Activated effector memory CD4-positive, alpha-beta T cell treated with Interleukin-2 at 50 U/mL for 16 hours (primary cell): Measurements from ENCODE around the gene RPS15.
A peak's percentile ranks its signal among the peaks of the same experiment; 100 is the strongest.
"Not testable (repeated sequence)": the region's sequence is repeated elsewhere in the genome, so short reads cannot be mapped to it uniquely, and the experiment has no call there.

ENCODE experiments used
- DNase-seq: peaks from one replicate; pipeline ENCODE4 v3.0.0-alpha.2; 2020

Gene RPS15

DNA sequence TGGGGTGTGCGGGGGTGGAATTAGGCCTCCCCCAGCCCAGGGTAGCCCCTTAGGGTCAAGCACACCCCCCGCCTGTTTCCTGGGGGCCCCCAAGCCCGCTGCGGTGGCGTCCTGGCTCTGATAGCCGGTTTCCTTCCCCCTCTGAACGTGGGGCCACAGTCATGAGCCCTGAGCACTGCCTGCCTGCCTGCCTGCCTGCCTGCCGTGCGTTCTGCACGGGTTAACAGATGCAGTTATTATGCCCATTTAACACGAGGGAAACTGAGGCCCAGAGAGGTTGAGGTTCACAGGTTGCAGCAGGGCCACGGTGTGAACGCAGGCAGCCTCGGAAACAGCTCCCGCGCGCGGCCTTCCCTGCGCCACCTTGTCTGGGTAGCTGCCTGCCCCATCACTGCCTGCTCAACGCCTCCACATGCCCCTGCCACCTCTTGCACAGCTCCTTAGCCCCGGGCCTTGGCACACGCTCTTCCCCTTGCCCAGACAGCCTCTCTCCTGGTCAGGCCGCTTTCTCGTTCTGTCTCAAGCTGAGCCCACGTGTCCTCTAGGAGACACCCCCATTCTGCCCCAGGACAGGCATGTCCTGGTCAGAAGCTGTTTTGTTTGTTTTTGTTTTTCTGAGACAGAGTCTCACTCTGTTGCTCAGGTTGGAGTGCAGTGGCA, 35.7 kb upstream of the RPS15 start:
- DNase-seq: no peak

DNA sequence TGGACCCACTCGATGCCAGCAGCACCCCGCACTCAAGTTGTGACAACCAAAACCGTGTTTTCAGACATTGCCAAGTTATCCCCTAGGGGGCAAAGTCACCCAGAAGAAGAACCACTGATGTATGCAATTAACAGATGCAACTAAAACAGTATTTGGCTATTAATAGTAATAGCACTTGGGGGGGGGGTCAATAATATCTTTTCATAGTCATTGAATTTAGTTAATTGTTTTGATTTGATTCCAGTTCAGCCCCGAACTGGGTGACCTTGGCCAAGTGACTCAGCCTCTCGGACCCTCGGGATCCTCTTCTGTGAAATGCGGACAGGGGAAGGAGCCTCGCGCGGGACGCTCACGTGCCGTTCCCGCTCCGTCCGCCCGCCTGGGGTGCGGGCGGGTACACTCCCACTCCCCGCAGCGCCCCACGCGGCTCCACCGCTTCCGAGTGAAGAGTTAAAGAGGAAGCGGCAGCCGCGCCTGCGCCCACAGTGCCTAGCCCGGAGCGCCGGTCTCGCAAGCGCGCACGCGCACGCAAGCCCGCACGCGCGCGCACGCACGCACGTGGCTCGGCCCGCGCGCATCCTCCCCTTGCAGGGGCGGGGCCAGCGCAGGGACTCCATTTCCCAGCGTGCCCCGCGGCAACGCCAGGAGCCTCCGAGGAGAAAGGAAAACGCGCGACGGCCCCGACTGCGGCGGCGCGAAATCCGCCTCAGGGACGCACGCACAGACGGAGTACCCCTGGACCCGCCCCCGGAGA, 31.2 kb upstream of the RPS15 start:
- peak; percentile 100 for DNase-seq

DNA sequence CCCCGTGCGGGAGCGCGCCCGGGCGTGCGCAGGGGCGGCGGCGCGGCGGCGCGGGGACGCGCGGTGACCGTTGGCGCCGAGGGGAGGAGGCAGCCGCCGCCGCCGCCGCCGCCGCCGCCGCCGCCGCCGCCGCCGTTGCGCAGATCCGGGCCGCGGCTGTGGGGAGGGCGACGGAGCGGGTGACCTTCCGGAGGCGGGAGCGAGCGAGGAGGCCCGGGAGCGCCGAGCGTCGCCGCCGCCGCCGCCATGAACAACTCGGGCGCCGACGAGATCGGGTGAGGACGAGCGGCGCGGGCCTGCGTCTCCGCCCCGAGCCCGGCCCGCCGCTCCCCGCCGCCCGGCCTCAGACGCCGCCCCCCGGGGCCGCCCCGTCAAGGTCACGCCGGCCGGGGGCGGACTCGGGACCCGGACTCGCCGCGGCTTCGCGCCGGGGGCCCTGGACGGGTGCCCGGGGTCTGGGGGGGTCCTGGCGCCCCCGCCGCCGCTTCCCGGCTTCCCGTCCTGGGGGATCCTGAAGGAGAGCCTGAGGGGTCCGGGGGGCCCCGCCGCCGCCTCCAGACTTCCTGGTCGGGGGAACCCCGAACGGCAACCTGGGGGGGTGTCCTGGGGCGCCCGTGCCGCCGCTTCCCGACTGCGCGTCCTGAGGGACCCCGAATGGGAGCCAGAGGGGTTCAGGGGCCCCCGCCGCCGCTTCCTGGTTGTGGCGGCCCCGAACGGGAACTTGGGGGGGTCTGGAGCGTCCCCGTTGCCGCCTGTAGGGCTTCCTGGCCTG, 30.5 kb upstream of the RPS15 start, which contains the start of gene DAZAP1:
Gene DAZAP1 (plus strand): TSS at position 59 of the 772 bp plus-strand sequence. CDS start 188 bp downstream, at position 247.
- no peak for DNase-seq

DNA sequence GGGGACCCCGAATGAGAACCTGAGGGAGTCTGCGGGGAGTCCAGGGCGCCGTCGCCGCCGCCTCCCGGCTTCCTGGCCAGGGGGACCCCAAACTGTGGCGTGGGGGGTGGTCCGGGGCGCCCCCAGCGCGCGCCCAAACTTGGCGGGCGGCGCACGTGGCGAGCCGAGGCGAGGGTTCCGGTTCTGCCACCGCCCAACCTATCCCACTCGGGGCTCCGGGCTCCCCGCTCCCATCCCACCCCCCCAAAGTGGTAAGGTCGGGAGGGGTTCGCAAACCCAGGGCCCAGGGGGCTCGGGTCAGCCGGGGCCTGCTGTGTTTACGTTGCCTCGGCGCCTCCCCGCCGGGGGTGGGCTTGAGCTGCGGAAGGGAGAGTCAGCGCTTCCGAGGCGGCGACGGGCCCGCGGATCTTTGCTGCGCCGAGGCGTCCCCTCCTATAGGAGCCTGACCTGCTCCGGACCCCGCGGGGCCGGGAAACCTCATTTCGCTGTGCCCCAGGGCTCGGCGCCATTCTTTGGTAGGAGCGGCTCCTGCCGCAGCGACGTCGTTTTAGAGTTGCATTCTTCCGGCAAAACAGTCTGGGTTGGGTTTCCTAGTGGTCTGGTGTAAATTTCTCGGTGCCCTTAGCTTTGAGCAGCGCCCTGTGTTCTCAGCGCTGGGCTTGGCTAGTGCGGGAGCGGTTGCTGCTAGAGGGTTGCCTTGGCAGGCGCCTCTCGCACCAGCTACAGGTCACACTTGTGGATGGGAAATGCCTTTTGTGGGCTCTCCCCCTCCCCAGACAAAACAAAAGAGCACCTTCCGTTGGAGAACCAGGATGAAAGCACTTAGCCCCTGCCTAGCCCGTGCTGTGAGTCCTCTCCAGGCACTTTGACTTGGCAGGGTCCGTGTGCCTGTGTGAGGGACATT, 29.6 kb upstream of the RPS15 start:
- DNase-seq: peak; percentile 50

DNA sequence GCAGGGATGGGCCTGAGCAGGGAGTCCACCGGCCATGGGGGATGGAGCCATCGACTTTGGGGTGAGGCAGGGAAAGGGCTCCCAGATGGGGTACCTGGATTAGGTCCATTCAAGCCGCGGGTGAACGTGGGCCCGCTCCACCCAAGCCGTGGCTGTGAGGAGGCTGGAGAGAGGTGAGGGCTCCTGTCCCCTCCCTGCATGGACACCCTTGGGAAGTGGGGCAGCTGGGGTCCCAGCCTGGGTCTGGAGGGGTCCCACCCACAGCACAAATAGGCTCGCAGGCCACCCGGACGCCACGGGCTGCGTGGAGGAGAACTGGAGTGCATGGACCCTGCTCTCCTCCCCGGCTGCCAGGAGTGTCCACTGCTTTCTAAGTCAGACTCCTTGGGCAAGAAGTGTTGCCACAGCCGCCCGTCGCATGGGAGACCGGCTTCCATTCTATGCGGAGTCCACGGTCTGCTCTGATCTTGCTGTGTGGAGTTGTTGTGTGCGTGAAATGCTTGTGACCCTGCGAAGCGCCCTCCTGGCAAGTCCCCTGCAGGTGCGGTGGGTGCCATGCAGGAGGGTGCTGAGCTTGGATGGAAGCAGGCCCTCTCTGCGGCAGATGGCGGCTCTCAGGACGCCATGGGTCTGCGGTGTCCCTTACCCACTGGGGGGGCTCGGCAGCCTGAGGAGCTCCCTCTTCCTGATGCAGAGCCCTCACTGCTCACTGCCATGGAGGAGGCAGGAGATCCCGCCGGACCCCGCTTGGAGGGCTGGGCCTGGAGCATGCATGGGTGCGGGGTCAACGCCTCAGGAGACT, 28.8 kb upstream of the RPS15 start:
- DNase-seq: no peak

DNA sequence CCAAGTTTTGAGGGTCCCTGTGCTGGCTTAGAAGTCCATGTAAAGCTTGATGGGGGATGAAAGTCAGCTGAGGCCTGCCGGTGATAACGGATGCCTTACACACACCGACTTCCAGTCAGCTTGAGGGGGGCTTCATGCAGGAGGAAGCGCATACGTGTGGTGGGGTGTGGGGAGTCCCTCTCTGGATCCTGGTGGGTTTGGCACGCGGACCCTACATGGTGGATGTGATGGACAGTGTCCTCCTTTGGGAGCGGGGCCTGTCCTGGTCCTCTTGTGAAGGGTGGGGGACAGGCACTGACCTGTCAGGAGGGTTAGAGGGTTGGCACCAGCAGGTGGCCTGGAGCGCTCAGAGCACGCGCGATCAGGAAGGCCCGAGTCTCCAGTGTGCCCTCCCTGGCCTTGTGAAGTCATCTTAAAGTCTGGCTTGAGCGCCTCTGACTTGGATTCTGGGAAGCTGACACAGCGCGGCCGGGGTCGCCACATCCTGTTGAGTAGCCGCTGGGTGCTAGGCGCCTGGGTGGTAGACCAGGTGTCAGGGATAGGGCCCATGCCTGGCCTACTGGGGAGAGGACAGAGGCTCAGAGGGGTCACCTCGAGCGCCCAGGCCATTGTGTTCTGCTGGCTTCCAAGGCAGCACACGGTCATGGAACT, 27.9 kb upstream of the RPS15 start:
- no peak for DNase-seq

DNA sequence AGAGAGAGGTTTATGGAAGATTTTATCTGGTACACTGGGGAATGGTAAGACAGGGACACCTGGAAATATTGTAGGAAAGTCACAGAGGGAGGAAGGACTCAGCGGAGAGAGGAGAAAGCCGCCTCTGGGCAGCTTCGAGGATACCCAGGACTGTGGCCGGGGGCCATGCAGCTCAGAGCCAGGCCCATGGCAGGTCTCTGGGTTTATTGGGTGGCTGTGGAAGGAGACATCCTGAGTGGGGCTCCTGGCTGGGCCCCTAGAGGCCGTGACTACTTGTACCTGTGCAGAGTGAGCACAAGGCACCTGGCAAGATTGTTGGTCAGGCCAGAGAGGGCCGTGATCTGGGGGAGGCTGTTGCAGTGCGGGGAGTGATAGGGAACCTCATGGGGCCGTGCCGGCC, 27.4 kb upstream of the RPS15 start:
- no peak for DNase-seq

DNA sequence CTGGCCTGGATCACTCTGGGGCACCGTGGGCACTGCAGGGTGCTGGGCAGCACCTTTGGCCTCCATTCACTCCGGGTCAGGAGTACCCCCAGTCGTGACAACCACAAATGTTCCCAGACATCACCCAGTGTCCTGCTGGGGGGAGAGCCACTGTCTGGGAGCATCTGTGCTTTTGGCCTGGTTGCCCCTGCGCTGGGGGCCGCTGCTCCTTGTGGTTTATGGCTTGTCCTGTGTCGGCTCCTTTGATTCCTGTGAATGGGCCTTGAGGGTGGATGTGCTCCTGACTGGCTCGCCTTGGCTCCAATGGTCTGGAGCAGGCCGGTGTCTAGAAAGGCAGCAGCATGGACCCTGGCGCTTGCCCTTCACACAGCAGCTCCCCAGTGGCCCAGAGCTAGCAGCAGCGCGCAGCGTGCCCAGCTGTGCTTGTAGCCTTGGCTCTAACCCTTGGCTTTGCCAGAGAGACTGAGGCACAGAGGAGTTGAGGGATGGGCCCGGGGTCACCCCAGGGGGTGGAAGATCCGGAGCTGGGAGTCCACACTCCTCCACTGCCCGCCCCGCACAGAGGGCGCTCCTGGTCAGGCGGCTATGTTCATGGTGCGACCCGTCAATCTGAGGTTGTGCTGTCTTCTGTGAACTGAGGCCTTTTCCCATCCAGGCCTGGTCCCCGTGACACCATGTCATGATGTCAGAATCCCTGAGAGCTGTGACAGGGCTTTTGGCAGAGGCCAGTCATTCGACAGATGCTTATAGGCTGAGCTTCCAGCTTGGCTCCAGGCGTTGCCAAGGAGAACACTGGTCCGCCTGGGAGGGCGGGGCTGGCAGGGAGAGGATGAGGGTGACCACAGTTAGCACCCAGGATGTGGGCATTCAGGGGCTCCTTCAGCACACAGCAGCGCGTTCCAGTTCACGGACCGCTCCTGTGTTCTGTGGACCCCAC, 26.7 kb upstream of the RPS15 start:
- peak; percentile 33 for DNase-seq

DNA sequence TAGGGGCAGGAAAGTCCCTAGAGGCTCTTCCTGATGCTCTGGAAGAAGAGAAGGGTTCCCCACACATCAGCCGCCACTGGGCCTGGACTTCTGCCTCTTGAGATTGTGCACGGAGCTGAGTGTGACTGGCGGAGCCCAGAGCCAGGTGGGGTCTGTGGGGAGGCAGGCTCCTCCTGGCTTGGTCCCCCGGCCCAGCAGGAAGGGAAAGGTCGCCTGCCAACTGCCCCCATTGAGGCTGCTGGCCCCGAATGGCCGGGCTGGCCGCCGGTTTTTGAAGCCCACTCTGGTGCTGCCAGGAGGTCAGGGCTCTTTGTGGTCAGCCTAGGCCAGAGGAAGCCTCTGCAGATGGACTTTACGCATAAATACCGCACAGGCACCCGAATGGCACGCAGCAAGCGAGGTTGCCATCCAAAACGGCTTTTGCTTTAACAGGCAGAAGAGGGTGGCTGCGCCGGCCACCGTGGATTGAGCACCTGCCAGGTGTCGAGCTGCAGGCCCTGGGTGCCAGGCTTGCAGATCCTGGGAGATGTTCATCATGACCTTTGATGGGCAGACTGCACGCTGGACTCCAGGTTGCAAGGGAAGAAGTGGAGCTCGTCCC, 25.8 kb upstream of the RPS15 start:
- no peak for DNase-seq

DNA sequence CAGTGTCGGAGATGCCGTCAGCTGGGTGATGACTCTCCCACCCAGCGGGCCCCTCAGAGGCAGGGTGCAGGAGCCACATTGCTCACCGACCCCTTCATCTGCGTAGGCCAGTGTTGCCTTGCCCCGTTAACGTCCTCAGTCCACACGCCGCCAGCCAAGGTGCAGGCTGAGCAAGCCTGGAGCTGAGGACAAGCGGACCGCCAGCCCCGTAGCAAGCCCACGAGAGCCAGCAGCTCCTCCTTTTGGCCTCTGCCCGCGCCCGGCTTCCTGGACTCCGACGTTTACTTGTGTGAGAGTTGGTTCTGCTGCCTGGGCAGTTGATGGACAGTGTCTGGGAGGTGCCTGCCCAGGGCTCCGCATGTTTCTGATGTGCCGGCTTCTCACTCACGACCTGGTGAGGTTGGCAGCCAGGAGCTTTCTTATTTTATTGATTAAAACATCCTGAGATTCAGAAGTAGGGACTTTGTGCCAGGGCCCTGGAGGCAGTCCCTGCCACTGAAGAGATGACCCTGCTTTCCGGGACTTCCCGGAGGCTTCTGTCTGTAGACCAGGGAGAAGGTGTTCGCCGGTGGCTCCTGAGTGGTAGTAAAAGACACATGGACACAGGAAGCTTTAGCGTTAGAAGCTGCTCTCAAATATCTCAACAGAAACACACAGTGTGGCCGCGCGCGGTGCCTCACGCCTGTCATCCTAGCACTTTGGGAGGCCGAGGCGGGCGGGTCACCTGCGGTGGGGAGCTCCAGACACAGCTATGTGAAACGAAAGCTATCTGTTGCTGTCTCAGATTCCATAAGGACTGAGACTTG, 25.0 kb upstream of the RPS15 start:
- no peak for DNase-seq

DNA sequence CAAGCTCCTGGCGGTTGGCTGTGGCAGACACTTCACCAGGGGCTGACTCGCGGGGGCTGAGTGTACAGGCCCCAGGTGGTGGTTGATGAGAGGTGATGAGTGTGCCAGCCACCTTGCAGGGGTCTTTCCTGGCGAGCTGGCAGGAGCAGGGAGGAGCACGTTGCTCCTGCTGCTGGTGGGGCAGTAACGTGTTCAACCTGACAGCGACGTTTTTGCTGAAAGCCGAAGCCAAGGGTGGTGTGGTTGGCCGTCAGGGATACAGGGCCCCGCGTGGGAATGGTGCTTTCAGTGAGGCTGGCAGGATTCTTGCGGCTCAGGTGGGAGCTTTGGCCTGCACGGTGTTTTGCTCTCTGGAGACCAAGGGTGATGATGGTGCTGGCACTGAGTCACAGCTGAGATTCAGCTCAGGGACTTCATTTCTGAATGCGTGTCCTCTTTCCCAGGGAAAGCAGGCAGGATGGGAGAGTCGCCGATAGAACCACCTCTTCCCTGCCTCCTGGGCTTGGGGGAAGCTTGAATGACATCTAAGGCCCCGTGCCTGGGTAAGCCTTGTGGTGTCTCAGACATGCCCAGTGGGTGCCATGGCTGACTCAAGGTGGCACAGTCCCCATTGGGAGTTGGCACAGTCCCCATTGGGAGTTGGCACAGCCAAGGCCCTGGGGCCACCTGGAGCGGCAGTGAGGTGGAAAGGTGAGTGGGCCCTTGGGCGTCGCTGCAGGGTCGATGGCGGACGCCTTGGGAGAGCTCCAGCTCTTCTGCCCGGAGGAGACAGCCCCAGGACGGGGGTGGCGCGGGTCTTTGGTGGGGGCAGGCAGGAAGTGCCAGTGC, 22.0 kb upstream of the RPS15 start:
- no peak for DNase-seq

DNA sequence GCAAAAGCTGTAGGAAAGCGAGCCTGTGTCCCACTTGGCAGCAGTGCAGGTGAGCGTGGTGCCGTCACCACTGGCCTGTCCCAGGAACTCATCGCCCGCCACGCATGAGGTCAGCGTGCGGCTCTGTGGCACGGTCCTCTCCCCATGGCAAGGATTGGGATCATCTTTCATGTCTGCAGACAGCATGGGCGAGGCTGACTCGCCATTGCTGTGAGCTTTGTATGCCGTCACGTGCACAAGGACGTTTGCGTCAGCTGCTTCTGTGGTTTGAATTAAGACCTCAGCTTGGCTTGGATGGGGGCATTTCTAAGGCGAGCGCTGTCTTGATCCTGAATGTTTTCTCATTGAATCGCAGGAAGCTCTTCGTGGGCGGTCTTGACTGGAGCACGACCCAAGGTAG, 21.1 kb upstream of the RPS15 start:
- no peak for DNase-seq

DNA sequence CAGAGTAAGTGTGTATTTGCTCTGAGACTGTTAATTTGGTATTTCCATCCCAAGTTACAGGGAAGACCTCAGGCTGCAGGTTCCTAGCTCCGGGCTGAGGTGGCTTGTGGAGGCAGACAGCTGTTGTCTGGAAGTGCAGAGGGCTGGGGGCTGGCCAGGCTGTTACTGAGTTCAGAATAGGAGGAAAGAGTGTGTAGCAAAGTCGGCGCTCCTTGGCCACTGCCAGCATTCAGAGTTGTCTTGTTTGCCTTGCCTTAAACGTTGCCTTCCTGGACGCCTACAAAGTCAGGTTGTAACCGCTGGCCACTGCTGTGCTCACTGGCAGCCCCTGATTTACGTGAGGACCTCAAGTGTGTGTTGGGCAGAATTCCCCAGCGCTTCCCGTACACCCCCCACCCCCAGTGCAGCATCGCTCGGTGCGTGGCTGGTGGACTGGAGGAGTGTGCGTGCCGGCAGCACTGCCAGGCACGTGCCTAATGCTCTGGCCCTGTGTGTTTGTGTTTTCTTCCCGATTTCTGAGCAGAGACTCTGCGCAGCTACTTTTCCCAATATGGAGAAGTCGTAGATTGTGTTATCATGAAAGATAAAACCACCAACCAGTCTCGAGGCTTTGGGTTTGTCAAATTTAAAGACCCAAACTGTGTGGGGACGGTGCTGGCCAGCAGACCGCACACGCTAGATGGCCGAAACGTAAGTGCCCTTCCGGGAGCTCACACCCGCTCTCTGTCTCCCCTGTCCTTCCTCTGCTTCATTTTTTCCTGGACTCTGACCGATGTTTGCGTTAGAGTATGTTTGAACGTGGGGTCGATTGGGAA, 20.3 kb upstream of the RPS15 start:
- DNase-seq: no peak

DNA sequence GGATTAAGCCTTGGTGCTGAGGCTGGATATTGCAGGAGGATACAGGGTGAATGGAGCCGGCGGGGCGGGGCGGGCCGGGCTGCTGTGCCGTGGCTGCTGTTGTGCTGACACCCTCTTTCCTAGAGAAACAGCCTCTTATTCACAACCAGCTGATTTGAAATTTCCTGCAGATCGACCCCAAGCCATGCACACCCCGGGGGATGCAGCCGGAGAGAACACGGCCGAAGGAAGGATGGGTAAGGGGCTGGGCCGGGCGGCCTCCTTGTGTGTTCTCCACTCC, 19.8 kb upstream of the RPS15 start:
- DNase-seq: no peak

DNA sequence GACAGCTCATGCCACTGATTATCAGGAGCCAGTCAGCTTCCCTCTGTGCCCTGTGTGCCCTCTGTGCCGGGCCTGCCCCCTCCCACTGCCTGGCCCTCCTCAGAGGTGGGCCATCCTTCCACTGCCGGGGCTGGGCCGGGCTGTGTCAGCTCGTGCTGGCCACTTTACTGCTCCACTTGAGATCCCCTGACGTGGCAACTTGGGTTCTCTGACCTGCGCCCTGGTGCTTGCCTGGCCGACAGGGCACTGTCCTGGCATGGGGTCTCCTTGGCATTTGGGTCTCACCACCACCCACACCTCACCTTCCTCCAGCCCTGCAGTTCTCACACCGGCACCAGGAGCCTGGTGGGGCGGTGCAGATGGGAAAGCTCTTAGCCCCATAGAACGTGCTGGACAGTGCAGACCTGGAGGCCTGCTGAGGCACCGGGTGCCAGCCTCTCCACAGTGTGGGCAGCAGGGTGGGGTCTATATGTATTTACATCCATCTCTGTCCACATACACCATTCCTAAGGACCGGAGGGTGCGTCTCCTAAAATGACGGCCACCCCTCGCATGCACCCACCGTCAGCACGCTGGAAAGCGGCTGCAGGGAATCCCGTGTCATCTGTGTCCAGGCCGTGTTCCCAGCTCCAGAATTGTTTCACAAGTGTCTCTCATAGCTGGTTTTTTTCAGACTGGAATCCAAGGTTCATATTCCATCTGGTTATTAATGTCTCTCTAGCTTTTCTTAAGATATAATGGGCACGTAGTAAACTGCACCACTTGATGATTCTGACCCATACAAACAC, 19.1 kb upstream of the RPS15 start:
- DNase-seq: no peak

DNA sequence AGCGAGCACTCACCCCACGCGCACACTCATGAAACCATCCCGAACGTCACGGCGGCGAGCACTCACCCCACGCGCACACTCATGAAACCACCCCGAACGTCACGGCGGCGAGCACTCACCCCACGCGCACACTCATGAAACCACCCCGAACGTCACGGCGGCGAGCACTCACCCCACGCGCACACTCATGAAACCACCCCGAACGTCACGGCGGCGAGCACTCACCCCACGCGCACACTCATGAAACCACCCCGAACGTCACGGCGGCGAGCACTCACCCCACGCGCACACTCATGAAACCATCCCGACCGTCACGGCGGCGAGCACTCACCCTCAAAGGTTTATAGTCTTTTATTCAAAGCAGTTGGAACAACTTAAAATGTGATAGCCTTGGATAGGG, 18.1 kb upstream of the RPS15 start:
- not testable (repeated sequence) for DNase-seq
